Measurements from ENCODE around the gene SERPINB6.
A peak's percentile ranks its signal among the peaks of the same experiment; 100 is the strongest.

The SERPINB6 gene

GRCh38 chr6:2959909-2960719 lies 11.3 kb downstream of the SERPINB6 start:
- DNase-seq, result no peak

GRCh38 chr6:2958776-2959175 lies 12.6 kb downstream of the SERPINB6 start:
- no peak for TF ChIP-seq CTCF (IDR thresholded peaks at IDR 0.05)
- H3K4me1 Mint-ChIP-seq, result peaks cover 40% of the 10 kb centered on the region
- no peak for DNase-seq
- H3K4me3 Mint-ChIP-seq, result no peak overlapping the region
- no peaks in the 10 kb centered on the region for H3K36me3 Mint-ChIP-seq (ENCODE audit: low read depth)
- peaks cover 23% of the 10 kb centered on the region for H3K27me3 Mint-ChIP-seq (ENCODE audit: low read depth, poor library complexity)
- no peaks in the 10 kb centered on the region for H3K9me3 Mint-ChIP-seq
- H3K27ac Mint-ChIP-seq, result no peak overlapping the region

More at GRCh38 chr6:2959909-2960719, 11.3 kb downstream of the SERPINB6 start:
- H3K36me3 Mint-ChIP-seq (ENCODE audit: low read depth), result no peaks in the 10 kb centered on the region
- no peak for TF ChIP-seq CTCF (IDR thresholded peaks at IDR 0.05)
- H3K27ac Mint-ChIP-seq, result no peak overlapping the region
- H3K27me3 Mint-ChIP-seq (ENCODE audit: low read depth, poor library complexity), result peaks cover 26% of the 10 kb centered on the region
- no peak overlapping the region for H3K4me3 Mint-ChIP-seq
- no peaks in the 10 kb centered on the region for H3K9me3 Mint-ChIP-seq
- peaks cover 41% of the 10 kb centered on the region for H3K4me1 Mint-ChIP-seq

GRCh38 chr6:2958331-2958711 lies 13.0 kb downstream of the SERPINB6 start:
- Mint-ChIP-seq H3K36me3 (ENCODE audit: low read depth) (no peaks in the 10 kb centered on the region), H3K4me1 (peaks cover 36% of the 10 kb centered on the region), H3K27me3 (ENCODE audit: low read depth, poor library complexity) (peaks cover 20% of the 10 kb centered on the region), H3K4me3 (no peak overlapping the region), H3K9me3 (no peaks in the 10 kb centered on the region), H3K27ac (no peak overlapping the region)
- DNase-seq, result no peak
- TF ChIP-seq CTCF (IDR thresholded peaks at IDR 0.05), result no peak

GRCh38 chr6:2957696-2958330 lies 13.6 kb downstream of the SERPINB6 start:
- no peak overlapping the region for H3K4me3 Mint-ChIP-seq
- peaks cover 42% of the 10 kb centered on the region for H3K4me1 Mint-ChIP-seq

GRCh38 chr6:2956930-2957685 lies 14.3 kb downstream of the SERPINB6 start:
- Mint-ChIP-seq H3K9me3 (no peaks in the 10 kb centered on the region), H3K27me3 (ENCODE audit: low read depth, poor library complexity) (peaks cover 15% of the 10 kb centered on the region), H3K27ac (peak overlapping the region; percentile 74), H3K4me1 (peaks cover 40% of the 10 kb centered on the region), H3K4me3 (no peak overlapping the region), H3K36me3 (ENCODE audit: low read depth) (no peaks in the 10 kb centered on the region)
- DNase-seq, result no peak
- no peak for TF ChIP-seq CTCF (IDR thresholded peaks at IDR 0.05)

More at GRCh38 chr6:2957696-2958330, 13.6 kb downstream of the SERPINB6 start:
- TF ChIP-seq CTCF (IDR thresholded peaks at IDR 0.05), result no peak
- DNase-seq, result no peak
- H3K36me3 Mint-ChIP-seq (ENCODE audit: low read depth), result no peaks in the 10 kb centered on the region
- peaks cover 18% of the 10 kb centered on the region for H3K27me3 Mint-ChIP-seq (ENCODE audit: low read depth, poor library complexity)
- H3K9me3 Mint-ChIP-seq, result no peaks in the 10 kb centered on the region
- H3K27ac Mint-ChIP-seq, result peak overlapping the region; percentile 74

All from nephron progenitor cell (in vitro differentiated cells).